ENCODE results near the gene PVALEF. TPM values are rescaled to one million over a fixed set of nuclear protein-coding genes. Genes with fewer than 3 reads are reported as not detected.

Gene PVALEF
- total RNA-seq, 4 donors from 2014 or later: not detected

DNA sequence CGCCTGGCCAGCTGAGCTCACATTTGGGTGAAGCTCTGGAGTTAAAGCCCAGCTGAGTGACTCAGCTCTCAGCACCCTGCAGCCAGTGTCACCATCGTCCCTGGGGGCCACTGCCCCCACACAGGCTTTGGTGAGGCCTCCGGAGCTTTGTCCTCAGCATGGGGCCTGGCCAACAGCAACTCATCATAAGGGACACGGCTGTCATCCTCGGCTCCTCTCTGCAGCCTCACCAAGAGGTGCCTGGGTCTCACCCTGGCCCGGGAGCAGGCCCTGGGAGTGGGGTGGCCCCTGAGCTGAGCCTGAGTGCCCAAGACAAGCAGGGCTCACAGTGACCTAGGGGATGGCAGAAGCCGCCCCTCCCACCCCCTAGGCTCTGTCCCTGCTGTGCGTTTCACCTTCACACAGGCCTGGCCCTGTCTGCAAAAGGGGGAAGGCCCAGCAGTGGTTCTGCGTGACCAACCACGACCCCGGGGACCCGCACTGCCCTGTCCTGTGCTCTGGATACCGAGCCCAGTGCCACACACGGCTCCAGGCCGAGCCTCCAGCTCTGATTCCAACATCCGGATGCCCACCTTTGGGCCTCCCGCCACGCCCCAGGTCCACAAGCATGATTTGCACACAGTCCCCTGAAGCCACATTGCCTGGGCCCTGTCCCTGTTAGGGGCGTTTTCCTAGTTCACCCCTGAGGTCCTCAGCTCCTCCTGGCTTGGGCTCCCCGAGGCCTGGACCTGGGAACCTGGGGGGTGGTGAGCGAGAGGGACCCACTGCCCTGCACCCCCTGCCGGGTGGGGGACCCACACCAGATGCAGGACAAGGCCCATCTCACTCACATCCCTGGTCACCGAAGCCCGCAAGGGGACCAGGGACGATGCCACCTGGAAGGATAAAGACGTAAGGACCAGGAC, 22.5 kb downstream of the PVALEF start:
- TF ChIP-seq, protein P1, sequence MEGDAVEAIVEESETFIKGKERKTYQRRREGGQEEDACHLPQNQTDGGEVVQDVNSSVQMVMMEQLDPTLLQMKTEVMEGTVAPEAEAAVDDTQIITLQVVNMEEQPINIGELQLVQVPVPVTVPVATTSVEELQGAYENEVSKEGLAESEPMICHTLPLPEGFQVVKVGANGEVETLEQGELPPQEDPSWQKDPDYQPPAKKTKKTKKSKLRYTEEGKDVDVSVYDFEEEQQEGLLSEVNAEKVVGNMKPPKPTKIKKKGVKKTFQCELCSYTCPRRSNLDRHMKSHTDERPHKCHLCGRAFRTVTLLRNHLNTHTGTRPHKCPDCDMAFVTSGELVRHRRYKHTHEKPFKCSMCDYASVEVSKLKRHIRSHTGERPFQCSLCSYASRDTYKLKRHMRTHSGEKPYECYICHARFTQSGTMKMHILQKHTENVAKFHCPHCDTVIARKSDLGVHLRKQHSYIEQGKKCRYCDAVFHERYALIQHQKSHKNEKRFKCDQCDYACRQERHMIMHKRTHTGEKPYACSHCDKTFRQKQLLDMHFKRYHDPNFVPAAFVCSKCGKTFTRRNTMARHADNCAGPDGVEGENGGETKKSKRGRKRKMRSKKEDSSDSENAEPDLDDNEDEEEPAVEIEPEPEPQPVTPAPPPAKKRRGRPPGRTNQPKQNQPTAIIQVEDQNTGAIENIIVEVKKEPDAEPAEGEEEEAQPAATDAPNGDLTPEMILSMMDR (IDR thresholded peaks at IDR 0.05): no peak
- ATAC-seq (ENCODE audit: low FRiP score): no peak
- no peak for DNase-seq (ENCODE audit: low spot score)

GRCh38 chr17:81188491-81188840, 23.2 kb downstream of the PVALEF start:
- ATAC-seq (ENCODE audit: low FRiP score): no peak
- DNase-seq (ENCODE audit: low spot score): no peak
- TF ChIP-seq, protein P1 (IDR thresholded peaks at IDR 0.05): no peak

- no peak for ATAC-seq (ENCODE audit: low FRiP score)
- DNase-seq (ENCODE audit: low spot score): no peak
- TF ChIP-seq, protein P1 (IDR thresholded peaks at IDR 0.05): no peak
Measured at GRCh38 chr17:81189016-81189415, 23.7 kb downstream of the PVALEF start.

GRCh38 chr17:81189670-81190530, 24.6 kb downstream of the PVALEF start:
- DNase-seq (ENCODE audit: low spot score): no peak
- ATAC-seq (ENCODE audit: low FRiP score): peak; percentile 5
- TF ChIP-seq, protein P1 (IDR thresholded peaks at IDR 0.05): no peak

- no peak for ATAC-seq (ENCODE audit: low FRiP score)
- TF ChIP-seq, protein P1 (IDR thresholded peaks at IDR 0.05): no peak
- DNase-seq (ENCODE audit: low spot score): no peak
Measured at GRCh38 chr17:81190591-81190990, 25.3 kb downstream of the PVALEF start.

DNA sequence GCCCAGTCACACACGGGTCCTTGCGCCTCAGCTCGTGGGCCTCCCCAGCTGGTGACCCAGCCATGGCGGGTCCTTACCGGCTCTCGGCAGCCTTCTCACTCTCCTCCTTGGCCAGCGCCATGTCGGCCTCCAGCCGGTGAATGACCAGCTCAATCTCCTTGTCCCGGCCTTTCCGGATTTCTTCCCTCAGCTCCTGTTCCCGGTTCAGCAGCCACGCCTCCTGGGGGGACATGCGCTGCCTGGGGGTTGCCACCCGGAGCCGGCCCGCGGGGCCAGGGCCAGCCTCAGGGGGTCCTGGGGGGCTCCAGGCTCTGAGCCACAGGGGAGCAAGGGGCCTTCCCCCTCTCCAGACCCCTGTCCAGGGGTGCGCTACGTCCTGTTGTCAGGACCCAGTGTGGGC, 25.8 kb downstream of the PVALEF start:
- DNase-seq (ENCODE audit: low spot score): no peak
- TF ChIP-seq, protein P1 (IDR thresholded peaks at IDR 0.05): no peak
- ATAC-seq (ENCODE audit: low FRiP score): no peak
